H1 (cell line): Measurements from ENCODE around the gene PTGES3L.

ENCODE experiments used
- GABPA ChIP-seq: IDR thresholded peaks from 2 replicates; pipeline ENCODE4 v1.6.1; 2011; ENCODE audit warnings: mild to moderate bottlenecking, low read length, moderate library complexity, borderline replicate concordance; ENCODE audit not compliant: insufficient read depth
- JUND ChIP-seq: IDR thresholded peaks from 2 replicates; pipeline ENCODE4 v1.6.1; 2011; ENCODE audit warnings: mild to moderate bottlenecking, improper control_type of control experiment, low read length
- SIN3A ChIP-seq, 2 experiments: IDR thresholded peaks in 1 of 2; conservative IDR thresholded peaks in 1 of 2; 2 replicates each; pipeline ENCODE4 v1.6.1; 2011 to 2012; ENCODE audit warnings: low read length in 2 of 2, improper control_type of control experiment in 1 of 2, low read depth in 1 of 2, mild to moderate bottlenecking in 1 of 2
- SP2 ChIP-seq: IDR thresholded peaks from 2 replicates; pipeline ENCODE4 v1.6.1; 2012; ENCODE audit warnings: mild to moderate bottlenecking, low read length, inconsistent platforms

DNA sequence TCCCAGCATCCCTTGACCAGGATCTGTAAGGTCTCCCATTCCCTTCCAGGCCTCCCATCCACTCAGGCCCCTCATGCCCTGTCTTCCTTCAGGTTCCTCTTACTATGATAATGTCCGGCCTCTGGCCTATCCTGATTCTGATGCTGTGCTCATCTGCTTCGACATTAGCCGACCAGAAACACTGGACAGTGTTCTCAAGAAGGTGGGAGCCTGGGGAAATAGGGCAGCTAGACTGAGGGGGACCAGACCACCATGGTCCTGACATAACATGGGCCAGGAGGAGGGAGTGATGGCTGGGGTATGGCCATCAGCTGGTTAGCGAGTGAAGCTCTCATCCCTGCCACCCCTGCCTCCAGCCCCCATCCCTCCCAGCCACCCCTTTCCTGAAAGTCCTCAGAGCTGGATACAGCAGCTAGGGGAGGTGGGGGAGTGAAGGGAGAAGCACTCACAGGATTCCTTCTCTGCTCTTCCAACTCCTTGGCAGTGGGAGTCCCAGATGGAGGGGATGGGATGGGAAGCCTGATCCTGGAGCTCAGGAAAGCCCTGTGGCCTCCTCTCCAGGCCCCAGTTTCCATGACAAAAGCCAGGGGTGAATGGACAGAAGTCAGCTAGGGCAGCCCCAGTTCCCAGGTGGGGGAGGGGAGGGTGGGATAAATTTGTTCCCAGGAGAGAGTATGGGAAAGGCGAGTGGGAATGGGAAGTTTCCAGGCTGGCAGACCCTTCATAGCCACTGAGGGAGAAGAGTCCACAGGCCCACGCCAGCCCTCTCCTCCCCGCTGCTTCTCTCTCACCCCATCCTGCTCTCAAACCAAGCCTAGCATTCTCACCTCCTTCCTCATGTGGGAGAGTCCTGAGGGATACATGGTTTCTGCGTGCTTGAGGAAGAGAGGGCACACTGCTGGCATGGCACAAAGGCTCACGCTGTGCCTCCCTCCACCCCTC lies 47.5 kb upstream of the PTGES3L start:
- TF ChIP-seq JUND, result no peak
- no peak; a peak in 1 of 4 replicates for TF ChIP-seq SIN3A (conservative IDR thresholded peaks at IDR 0.05 in 1 of 2, IDR thresholded peaks at IDR 0.05 in 1 of 2; ENCODE audit: low read depth in 1 of 2, low read length in 2 of 2)
- no peak for TF ChIP-seq SP2
- 0 out of 2 replicates have a peak, but pooled peaks have one; percentile 17 for TF ChIP-seq GABPA
